ENCODE results near the gene TAPBPL.

TAPBPL gene

GRCh38 chr12:6443361-6443983 lies 8.4 kb upstream of the TAPBPL start:
- no peak for DNase-seq (ENCODE audit: low read depth in 1 of 2, low spot score in 1 of 2)
- TF ChIP-seq JUND (IDR thresholded peaks at IDR 0.05; ENCODE audit: low read depth) = no peak
- in situ Hi-C loops (cut with HindIII; ENCODE audit: low pct_unique_long_range_greater_than_20kb, low sequenced_read_pairs) = no loop called here

GRCh38 chr12:6444031-6444430 lies 7.8 kb upstream of the TAPBPL start:
- TF ChIP-seq JUND (IDR thresholded peaks at IDR 0.05; ENCODE audit: low read depth) = no peak
- no peak for DNase-seq (ENCODE audit: low read depth in 1 of 2, low spot score in 1 of 2)
- in situ Hi-C loops (cut with HindIII; ENCODE audit: low pct_unique_long_range_greater_than_20kb, low sequenced_read_pairs) = no loop called here

DNA sequence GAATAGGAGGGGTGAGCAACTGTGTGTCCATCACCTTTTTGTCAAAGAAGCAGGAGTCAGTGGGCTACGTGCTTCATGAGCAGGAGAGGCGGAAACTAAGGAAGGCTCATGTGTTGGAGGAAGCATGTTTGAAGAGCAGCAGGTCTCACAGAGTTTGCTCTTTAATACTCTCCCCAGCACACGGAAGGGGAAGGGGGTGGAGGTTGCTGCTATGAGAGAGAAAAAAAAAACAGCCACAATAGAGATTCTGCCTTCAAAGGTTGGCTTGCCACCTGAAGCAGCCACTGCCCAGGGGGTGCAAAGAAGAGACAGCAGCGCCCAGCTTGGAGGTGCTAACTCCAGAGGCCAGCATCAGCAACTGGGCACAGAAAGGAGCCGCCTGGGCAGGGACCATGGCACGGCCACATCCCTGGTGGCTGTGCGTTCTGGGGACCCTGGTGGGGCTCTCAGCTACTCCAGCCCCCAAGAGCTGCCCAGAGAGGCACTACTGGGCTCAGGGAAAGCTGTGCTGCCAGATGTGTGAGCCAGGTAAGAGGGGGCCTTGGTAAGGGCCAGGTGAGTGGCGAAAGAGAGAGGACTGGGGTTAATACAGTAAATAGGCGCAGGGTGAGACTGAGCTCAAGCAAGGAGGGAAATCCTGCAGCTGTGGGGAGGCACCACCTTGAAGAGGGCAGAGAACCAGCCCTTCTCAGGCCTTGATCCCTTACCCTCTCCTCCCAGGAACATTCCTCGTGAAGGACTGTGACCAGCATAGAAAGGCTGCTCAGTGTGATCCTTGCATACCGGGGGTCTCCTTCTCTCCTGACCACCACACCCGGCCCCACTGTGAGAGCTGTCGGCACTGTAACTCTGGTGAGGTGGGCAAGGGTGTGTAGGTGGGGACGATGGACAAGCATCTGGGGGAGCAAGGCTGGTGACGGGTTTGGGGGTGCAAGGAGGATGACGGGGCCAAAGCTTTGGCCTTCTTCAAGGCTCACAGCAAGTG lies 6.8 kb upstream of the TAPBPL start, which contains the start of gene CD27:
Gene CD27, plus strand, starts transcription at position 252 of the 985 bp plus-strand sequence. Its CDS starts 141 bp downstream, at position 393.
- no peak for DNase-seq (ENCODE audit: low read depth in 1 of 2, low spot score in 1 of 2)
- in situ Hi-C loops (cut with HindIII; ENCODE audit: low pct_unique_long_range_greater_than_20kb, low sequenced_read_pairs) = no loop called here

DNA sequence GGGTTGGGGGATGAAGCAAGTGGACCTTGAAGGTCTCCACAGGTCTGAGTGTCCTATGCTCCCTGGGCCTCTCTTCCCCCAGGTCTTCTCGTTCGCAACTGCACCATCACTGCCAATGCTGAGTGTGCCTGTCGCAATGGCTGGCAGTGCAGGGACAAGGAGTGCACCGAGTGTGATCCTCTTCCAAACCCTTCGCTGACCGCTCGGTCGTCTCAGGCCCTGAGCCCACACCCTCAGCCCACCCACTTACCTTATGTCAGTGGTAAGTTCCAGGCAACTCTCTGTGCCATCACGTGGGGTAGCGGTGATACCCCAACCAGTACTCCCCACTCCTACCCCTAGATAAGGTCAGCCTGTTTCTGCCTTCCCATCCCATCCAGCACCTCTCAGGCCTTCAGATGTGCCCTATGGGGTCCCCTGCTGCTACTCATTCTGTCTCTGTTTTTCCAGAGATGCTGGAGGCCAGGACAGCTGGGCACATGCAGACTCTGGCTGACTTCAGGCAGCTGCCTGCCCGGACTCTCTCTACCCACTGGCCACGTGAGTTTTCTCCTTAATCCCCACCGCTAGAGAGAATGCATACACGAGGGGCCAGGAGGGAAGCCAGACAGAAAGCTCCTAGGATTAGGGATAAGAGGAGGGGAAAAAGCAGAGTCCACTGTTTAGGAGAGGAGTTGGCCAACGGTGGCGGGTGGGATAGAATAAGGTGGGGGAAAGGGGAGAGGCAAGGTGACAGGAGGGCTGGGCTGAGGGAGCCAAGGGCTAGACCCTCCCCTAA lies 1.6 kb upstream of the TAPBPL start:
- in situ Hi-C loops (cut with HindIII; ENCODE audit: low pct_unique_long_range_greater_than_20kb, low sequenced_read_pairs) = no loop called here
- no peak for TF ChIP-seq JUND (IDR thresholded peaks at IDR 0.05; ENCODE audit: low read depth)
- no peak for DNase-seq (ENCODE audit: low read depth in 1 of 2, low spot score in 1 of 2)

More for the DNA sequence above, 6.8 kb upstream of the TAPBPL start, which contains the start of gene CD27:
- no peak for TF ChIP-seq JUND (IDR thresholded peaks at IDR 0.05; ENCODE audit: low read depth)

- TF ChIP-seq JUND (IDR thresholded peaks at IDR 0.05; ENCODE audit: low read depth) = no peak
- in situ Hi-C loops (cut with HindIII; ENCODE audit: low pct_unique_long_range_greater_than_20kb, low sequenced_read_pairs) = no loop called here
- DNase-seq (ENCODE audit: low read depth in 1 of 2, low spot score in 1 of 2) = no peak
Measured at GRCh38 chr12:6450869-6451347, 934 bp upstream of the TAPBPL start.

DNA sequence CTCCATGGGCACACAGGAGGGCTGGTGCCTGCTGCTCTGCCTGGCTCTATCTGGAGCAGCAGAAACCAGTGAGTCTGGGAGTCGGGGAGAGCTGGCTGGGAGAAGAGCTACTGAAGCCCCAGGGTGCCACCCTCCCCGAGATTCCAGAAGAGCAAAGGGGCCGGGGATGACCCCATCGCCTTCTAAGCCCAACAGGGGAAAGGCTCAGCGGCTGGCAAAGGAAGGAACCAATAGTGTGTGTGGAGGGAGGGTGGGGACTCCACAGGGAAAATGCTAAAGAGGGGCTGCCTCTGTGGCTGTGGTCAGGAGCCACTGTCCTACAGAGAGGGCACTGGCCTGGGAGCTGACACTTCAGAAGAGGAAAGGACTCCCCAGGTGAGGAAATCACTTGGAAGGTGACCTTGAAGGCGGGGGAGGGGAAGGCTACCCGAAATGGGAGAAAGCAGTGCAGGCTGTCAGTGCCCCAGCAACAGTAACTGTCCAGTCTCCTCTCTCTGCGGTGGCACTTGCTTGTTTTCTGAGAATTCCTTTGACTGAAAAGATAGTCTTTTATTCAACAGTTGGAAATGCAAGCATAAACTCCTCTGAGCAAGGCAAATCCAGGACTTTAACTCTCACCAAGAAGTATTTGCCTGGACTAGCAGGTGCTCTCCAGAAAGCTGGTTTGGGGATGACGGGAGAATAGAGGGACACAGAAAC lies 552 bp downstream of the TAPBPL start:
- TF ChIP-seq JUND (IDR thresholded peaks at IDR 0.05; ENCODE audit: low read depth) = no peak
- in situ Hi-C loops (cut with HindIII; ENCODE audit: low pct_unique_long_range_greater_than_20kb, low sequenced_read_pairs) = no loop called here
- no peak for DNase-seq (ENCODE audit: low read depth in 1 of 2, low spot score in 1 of 2)

DNA sequence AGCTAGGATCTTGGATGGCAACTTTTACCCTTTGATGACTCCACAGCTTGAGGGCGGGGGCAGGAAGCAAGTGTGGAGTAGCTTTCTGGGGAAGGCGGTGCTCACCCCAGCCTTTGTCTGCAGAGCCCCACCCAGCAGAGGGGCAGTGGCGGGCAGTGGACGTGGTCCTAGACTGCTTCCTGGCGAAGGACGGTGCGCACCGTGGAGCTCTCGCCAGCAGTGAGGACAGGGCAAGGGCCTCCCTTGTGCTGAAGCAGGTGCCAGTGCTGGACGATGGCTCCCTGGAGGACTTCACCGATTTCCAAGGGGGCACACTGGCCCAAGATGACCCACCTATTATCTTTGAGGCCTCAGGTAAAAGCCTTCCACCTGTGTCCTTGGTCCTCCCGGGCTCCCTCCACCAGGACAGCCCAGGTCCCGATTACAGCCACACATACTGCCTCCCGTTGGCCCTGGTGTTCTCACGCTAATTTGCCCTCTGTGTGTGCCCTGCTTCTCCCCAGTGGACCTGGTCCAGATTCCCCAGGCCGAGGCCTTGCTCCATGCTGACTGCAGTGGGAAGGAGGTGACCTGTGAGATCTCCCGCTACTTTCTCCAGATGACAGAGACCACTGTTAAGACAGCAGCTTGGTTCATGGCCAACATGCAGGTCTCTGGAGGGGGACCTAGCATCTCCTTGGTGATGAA lies 1.2 kb downstream of the TAPBPL start:
- in situ Hi-C loops (cut with HindIII; ENCODE audit: low pct_unique_long_range_greater_than_20kb, low sequenced_read_pairs) = no loop called here
- TF ChIP-seq JUND (IDR thresholded peaks at IDR 0.05; ENCODE audit: low read depth) = no peak
- no peak for DNase-seq (ENCODE audit: low read depth in 1 of 2, low spot score in 1 of 2)

DNA sequence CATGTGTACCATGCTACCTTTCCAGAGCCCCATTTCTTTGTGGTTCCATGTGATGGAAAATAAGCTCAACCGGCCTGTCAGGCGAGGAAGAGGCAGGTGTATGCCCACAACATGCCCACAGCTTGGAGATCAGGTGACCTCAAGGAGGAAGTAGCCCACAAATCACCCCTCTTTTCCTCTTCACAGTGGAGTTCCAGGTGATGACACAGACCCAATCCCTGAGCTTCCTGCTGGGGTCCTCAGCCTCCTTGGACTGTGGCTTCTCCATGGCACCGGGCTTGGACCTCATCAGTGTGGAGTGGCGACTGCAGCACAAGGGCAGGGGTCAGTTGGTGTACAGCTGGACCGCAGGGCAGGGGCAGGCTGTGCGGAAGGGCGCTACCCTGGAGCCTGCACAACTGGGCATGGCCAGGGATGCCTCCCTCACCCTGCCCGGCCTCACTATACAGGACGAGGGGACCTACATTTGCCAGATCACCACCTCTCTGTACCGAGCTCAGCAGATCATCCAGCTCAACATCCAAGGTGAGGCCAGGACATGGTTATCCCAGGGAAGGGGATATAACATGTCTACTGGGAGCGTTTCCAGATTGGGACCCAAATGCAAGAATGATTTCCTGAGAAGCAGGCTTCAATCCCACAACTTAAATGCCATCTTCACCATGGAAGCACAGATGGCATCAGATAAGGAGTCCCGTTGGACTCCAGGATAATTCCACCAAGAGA lies 5.5 kb downstream of the TAPBPL start:
- TF ChIP-seq JUND (IDR thresholded peaks at IDR 0.05; ENCODE audit: low read depth) = no peak
- no peak for DNase-seq (ENCODE audit: low read depth in 1 of 2, low spot score in 1 of 2)
- in situ Hi-C loops (cut with HindIII; ENCODE audit: low pct_unique_long_range_greater_than_20kb, low sequenced_read_pairs) = no loop called here

DNA sequence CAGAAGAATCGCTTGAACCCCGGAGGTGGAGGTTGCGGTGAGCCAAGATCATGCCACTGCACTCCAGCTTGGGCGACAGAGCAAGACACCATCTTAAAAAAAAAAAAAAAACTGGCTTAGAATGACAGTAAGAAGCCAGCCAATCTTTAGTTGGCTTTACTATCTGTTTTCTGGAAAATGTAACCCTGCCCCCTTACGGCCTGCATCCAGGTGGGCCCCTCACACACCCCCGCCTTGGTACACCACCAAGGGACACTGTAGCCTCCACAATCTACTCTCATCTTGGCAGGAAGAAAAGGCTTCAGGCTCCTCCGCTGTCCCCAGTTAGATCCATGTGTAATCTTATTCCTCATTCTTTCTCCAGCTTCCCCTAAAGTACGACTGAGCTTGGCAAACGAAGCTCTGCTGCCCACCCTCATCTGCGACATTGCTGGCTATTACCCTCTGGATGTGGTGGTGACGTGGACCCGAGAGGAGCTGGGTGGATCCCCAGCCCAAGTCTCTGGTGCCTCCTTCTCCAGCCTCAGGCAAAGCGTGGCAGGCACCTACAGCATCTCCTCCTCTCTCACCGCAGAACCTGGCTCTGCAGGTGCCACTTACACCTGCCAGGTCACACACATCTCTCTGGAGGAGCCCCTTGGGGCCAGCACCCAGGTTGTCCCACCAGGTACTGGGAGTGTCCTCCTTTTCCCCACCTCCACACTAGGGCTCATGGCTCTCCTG lies 6.6 kb downstream of the TAPBPL start:
- TF ChIP-seq JUND (IDR thresholded peaks at IDR 0.05; ENCODE audit: low read depth) = no peak
- in situ Hi-C loops (cut with HindIII; ENCODE audit: low pct_unique_long_range_greater_than_20kb, low sequenced_read_pairs) = no loop called here
- DNase-seq (ENCODE audit: low read depth in 1 of 2, low spot score in 1 of 2) = no peak

- in situ Hi-C loops (cut with HindIII; ENCODE audit: low pct_unique_long_range_greater_than_20kb, low sequenced_read_pairs) = no loop called here
- DNase-seq (ENCODE audit: low read depth in 1 of 2, low spot score in 1 of 2) = no peak
- TF ChIP-seq JUND (IDR thresholded peaks at IDR 0.05; ENCODE audit: low read depth) = no peak
Measured at GRCh38 chr12:6459004-6459337, 7.1 kb downstream of the TAPBPL start.

Measured in T47D (cell line).